ENCODE data around the gene APOL5.

- TF ChIP-seq EZH2 (IDR thresholded peaks at IDR 0.05; ENCODE audit: insufficient read depth, poor library complexity, severe bottlenecking) (no peak), EZH2phosphoT487 (IDR thresholded peaks at IDR 0.05; ENCODE audit: insufficient read depth, low read depth) (no peak)
These were observed 59.8 kb downstream of the APOL5 start for GRCh38 chr22:35777335-35777975.

Data from GM23248 (cell line).